GM12801 (cell line): ENCODE data around the gene PLXNA4.

ENCODE experiments used
- TF ChIP-seq, protein P1 (sequence below): IDR thresholded peaks from one replicate; pipeline ENCODE4 v1.5.1; 2011; ENCODE audit warnings: control low read depth; ENCODE audit not compliant: insufficient read length; ENCODE audit errors: extremely low read depth

The PLXNA4 gene

DNA sequence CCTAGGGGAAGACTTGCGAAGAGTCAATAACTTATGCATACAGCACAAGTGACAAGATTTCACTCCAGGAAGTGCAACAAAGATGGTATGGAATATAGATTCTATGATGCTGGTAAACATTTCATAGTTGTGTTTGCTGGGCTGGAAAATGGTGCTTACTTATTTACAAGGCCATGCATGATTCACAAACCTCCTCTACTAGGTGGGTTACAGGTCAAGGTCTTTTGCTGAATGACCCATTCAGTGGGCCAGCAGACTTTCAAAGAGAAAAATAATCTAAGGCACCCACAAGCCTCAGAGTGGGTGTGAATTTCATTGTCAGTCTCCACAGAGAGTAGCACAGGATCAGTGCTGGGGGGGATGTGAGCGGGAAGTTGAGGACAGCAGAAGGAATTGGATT, 378.5 kb downstream of the PLXNA4 start:
- TF ChIP-seq, protein P1, sequence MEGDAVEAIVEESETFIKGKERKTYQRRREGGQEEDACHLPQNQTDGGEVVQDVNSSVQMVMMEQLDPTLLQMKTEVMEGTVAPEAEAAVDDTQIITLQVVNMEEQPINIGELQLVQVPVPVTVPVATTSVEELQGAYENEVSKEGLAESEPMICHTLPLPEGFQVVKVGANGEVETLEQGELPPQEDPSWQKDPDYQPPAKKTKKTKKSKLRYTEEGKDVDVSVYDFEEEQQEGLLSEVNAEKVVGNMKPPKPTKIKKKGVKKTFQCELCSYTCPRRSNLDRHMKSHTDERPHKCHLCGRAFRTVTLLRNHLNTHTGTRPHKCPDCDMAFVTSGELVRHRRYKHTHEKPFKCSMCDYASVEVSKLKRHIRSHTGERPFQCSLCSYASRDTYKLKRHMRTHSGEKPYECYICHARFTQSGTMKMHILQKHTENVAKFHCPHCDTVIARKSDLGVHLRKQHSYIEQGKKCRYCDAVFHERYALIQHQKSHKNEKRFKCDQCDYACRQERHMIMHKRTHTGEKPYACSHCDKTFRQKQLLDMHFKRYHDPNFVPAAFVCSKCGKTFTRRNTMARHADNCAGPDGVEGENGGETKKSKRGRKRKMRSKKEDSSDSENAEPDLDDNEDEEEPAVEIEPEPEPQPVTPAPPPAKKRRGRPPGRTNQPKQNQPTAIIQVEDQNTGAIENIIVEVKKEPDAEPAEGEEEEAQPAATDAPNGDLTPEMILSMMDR = no peak

DNA sequence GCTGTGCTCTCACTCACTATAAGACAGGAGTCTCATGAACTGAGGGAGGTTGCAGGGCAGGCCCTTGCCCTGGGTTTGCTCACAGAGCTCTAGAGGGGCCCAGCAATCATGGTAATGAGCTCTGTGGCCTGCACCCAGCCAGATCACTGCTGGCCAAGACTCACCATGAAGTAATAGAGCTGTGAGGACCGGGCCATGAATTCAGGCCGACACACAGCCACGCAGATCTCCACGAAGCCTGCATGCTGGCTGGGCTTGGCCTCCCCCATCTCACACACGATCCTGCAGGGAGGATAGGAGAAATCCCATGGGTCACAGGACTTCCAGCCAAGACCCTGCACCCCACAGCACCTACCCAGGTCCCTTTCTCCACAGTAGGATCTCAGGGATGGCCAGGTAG, 382.4 kb downstream of the PLXNA4 start:
- TF ChIP-seq, protein P1 = no peak

DNA sequence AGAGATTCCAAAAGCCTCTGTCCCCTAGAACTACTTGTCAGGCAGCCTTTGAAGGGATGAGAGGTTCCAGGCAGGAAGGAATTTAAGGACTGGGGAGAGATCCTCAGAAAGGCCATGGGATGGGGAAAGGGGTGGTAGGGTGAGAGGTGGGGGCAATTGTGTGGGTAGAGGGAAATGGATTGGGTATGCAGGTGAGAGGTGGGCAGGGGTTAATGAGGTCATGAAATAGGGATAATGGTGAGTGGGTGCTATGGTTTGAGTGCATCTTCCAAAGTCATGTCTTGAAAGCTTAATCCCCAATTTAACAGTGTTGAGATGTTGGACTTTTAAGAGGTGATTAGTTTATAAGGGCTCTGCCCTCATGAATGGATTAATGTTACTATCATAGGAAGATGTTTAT, 383.5 kb downstream of the PLXNA4 start:
- TF ChIP-seq, protein P1 = no peak

DNA sequence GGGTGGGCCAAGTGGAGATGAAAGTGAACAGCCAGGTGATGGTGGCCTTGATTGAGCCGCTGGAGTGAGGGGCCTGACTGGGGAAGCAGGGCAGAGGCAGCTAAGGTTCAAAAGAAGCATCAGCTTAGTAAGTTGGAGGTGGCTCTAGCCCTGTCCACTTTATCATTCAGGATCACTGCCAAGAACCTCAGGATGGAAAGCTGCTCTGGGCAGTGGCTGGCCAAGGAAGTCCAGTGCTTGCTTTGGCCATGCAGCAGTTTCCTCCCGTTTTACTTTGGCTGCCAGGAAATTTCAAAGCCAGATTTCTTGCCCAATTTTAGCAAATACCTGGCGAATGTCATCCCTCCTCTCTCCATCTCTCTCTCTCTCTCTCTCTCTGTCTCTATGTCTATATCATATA, 384.9 kb downstream of the PLXNA4 start:
- TF ChIP-seq, protein P1 = no peak

DNA sequence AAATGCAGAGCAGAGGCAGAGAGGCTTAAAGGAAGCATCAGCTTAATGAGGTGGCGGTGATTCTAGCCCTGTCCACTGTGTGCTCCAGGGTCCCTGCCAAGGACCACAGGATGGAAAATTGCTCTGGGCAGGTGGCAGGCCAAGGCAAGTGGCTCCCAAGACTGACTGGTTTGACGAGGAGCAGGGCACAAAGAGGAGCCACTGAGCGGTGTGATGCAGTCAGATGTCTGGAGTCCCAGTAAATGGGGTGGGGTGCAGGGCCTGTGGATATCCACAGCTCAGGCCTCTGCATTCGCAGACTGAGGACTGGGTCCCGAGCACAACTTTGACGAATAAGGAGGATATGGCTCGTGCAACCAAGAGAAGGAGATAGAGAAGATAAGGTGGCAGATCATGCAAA, 385.6 kb downstream of the PLXNA4 start:
- TF ChIP-seq, protein P1 = no peak

DNA sequence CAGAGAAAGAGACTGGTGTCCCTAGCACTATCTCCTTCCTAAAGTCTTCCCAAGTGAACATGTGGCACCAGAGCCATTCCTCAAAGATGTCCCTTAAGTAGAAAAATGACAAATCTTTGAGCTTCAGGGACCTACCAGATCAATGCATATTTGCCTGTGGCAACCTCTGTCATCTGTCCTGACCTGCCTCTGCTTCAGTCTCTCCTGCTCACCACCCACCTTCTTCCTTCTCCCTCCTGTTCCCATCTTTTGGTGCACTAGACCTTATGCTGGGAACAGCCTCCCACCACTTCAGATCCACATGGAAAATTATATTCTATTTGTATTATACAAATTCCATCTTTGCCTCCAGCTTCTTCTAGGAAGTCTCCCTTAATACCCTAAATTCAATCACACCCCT, 386.4 kb downstream of the PLXNA4 start:
- TF ChIP-seq, protein P1 = no peak

DNA sequence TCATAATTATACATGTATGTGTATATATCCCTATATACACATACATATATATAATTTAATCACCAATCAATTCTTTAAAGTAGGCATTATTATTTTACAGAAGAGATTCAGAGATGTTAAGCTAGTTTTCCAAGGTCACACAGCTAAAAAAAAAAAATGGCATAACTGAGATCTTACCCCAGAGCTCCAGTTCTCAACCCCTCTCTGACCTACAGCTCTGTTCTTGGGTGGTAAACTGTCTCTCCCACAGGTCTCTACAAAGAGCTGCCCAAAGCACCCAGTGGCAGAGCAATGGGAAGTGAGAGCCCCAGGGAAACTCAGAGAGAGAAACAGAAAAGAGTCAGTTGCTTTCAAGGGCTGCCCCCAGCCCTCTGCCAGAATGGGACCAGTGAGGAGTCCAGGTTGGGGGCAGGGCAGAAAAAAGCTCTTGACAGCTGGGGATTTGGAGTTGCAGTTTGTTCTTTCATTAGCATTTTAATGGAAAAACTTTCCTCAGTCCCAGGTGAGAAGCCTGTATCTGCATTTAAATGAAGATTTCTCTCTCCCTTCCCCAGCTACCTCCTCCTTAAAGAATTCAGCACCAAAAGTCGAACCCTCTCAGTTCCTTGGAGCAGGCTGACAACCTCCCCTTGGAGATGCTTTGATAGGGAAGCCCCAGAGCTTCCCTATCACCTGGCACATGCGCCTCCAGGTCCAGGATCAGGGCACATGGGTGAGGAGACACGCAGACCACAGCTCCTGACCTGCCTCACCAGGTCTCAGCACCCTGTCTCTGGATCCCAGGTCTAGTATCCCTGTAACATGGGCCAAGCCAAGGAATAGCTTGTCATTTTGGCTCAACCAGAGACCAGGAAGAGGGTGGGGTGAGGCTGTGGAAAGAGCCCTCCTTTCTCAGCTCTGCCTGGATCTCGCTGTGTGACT, 388.1 kb downstream of the PLXNA4 start:
- TF ChIP-seq, protein P1 = no peak
